HuH-7.5 (cell line): ENCODE measurements around the gene ACBD7.
A peak's percentile ranks its signal among the peaks of the same experiment; 100 is the strongest.

Source experiments
- DNase-seq: peaks from one replicate; pipeline ENCODE4 v3.0.0; 2011; ENCODE audit warnings: low spot score

The ACBD7 gene

GRCh38 chr10:15088428-15089261 is at the start of gene ACBD7:
TSS of gene ACBD7 (minus strand) at chr10:15088776. CDS start at chr10:15088728, 48 bp downstream.
- DNase-seq: peak; percentile 88

GRCh38 chr10:15137636-15138035 is 49.1 kb upstream of the ACBD7 start:
- no peak for DNase-seq

GRCh38 chr10:15137036-15137359 is 48.4 kb upstream of the ACBD7 start:
- DNase-seq: no peak

- no peak for DNase-seq
Observed at GRCh38 chr10:15136129-15137035, 47.8 kb upstream of the ACBD7 start.

- no peak for DNase-seq
Observed at GRCh38 chr10:15131330-15131729, 42.8 kb upstream of the ACBD7 start.

GRCh38 chr10:15124908-15125307 is 36.3 kb upstream of the ACBD7 start:
- no peak for DNase-seq

GRCh38 chr10:15124190-15124589 is 35.6 kb upstream of the ACBD7 start:
- DNase-seq: no peak

GRCh38 chr10:15123749-15124184 is 35.2 kb upstream of the ACBD7 start:
- no peak for DNase-seq

GRCh38 chr10:15122477-15123030 is 34.0 kb upstream of the ACBD7 start:
- DNase-seq: no peak

- no peak for DNase-seq
Observed at GRCh38 chr10:15121707-15122106, 33.1 kb upstream of the ACBD7 start.

GRCh38 chr10:15120523-15120922 is 31.9 kb upstream of the ACBD7 start:
- no peak for DNase-seq

GRCh38 chr10:15118615-15119014 is 30.0 kb upstream of the ACBD7 start:
- no peak for DNase-seq

GRCh38 chr10:15116225-15116624 is 27.6 kb upstream of the ACBD7 start:
- DNase-seq: no peak

GRCh38 chr10:15113766-15114165 is 25.2 kb upstream of the ACBD7 start:
- no peak for DNase-seq

- DNase-seq: no peak
Observed at GRCh38 chr10:15112657-15113056, 24.1 kb upstream of the ACBD7 start.

- peak; percentile 41 for DNase-seq
Observed at GRCh38 chr10:15106352-15107013, 17.9 kb upstream of the ACBD7 start.

GRCh38 chr10:15103513-15103912 is 14.9 kb upstream of the ACBD7 start:
- DNase-seq: no peak

- DNase-seq: no peak
Observed at GRCh38 chr10:15099886-15100285, 11.3 kb upstream of the ACBD7 start.

- peak; percentile 92 for DNase-seq
Observed at GRCh38 chr10:15097011-15097812, 8.6 kb upstream of the ACBD7 start, which contains the start of gene RPP38. TSS of gene RPP38 (plus strand) at chr10:15097355. CDS start at chr10:15103315, 5,960 bp downstream.

- DNase-seq: no peak
Observed at GRCh38 chr10:15096661-15097010, 8.1 kb upstream of the ACBD7 start.

- no peak for DNase-seq
Observed at GRCh38 chr10:15092855-15093408, 4.4 kb upstream of the ACBD7 start.
